ENCODE data around the gene SPAG4.

- TF ChIP-seq, protein P1, sequence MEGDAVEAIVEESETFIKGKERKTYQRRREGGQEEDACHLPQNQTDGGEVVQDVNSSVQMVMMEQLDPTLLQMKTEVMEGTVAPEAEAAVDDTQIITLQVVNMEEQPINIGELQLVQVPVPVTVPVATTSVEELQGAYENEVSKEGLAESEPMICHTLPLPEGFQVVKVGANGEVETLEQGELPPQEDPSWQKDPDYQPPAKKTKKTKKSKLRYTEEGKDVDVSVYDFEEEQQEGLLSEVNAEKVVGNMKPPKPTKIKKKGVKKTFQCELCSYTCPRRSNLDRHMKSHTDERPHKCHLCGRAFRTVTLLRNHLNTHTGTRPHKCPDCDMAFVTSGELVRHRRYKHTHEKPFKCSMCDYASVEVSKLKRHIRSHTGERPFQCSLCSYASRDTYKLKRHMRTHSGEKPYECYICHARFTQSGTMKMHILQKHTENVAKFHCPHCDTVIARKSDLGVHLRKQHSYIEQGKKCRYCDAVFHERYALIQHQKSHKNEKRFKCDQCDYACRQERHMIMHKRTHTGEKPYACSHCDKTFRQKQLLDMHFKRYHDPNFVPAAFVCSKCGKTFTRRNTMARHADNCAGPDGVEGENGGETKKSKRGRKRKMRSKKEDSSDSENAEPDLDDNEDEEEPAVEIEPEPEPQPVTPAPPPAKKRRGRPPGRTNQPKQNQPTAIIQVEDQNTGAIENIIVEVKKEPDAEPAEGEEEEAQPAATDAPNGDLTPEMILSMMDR (IDR thresholded peaks at IDR 0.05), result no peak
- TF ChIP-seq ZFX (IDR thresholded peaks at IDR 0.05; ENCODE audit: borderline replicate concordance), result no peak
Measured at GRCh38 chr20:35600176-35600992, 15.2 kb upstream of the SPAG4 start.
